Heart right ventricle (tissue), 16 donors: ENCODE measurements around the gene ANKRD36C. TPM values are rescaled to one million over a fixed set of nuclear protein-coding genes. Genes with fewer than 3 reads are reported as not detected.
"Not testable (repeated sequence)": the region's sequence is repeated elsewhere in the genome, so short reads cannot be mapped to it uniquely, and the experiment has no call there.

Experiments used
- ATAC-seq, 8 donors: fragments of 200-7000 bp; cut with Tn5 transposase; one replicate each; pipeline ENCODE4 v1.9.1; 2020; ENCODE audit warnings: mild to moderate bottlenecking in 8 of 8, moderate library complexity in 8 of 8, moderate number of reproducible peaks in 1 of 8
- DNase-seq, 2 donors: peaks; one replicate each; pipeline ENCODE4 v3.0.0-alpha.2; 2020
- H3K27ac ChIP-seq, 10 donors: fragments of 200-600 bp; sonication (generic) in 2 of 10; one replicate each; pipeline versions ENCODE4 v1.5.0 to v1.8.0; 2020 to 2022; ENCODE audit warnings: mild to moderate bottlenecking in 3 of 10
- H3K27me3 ChIP-seq, 7 donors: fragments of 200-600 bp; one replicate each; pipeline ENCODE4 v1.8.0; 2021 to 2022; ENCODE audit warnings: mild to moderate bottlenecking in 2 of 7
- H3K36me3 ChIP-seq, 9 donors: fragments of 200-600 bp; sonication (generic) in 1 of 9; one replicate each; pipeline versions ENCODE4 v1.5.0 to v1.8.0; 2020 to 2022; ENCODE audit warnings: mild to moderate bottlenecking in 2 of 9
- H3K4me1 ChIP-seq, 9 donors: fragments of 200-600 bp; sonication (generic) in 1 of 9; one replicate each; pipeline versions ENCODE4 v1.5.0 to v1.8.0; 2020 to 2022; ENCODE audit warnings: mild to moderate bottlenecking in 4 of 9
- H3K4me3 ChIP-seq, 10 donors: fragments of 200-600 bp; sonication (generic) in 2 of 10; one replicate each; pipeline versions ENCODE4 v1.5.0 to v1.8.0; 2020 to 2022; ENCODE audit warnings: mild to moderate bottlenecking in 7 of 10, moderate library complexity in 2 of 10
- H3K9me3 ChIP-seq, 11 donors: fragments of 200-600 bp in 10 of 11; sonication (generic) in 2 of 11; one replicate each; pipeline versions ENCODE4 v1.5.0 to v1.8.0; 2013 to 2022; ENCODE audit warnings: mild to moderate bottlenecking in 2 of 11, control low read depth in 1 of 11, moderate library complexity in 1 of 11
- CTCF ChIP-seq, 9 donors: fragments of 200-600 bp; sonication (generic) in 2 of 9; IDR thresholded peaks; one replicate each; pipeline versions ENCODE4 v1.5.0 to v1.8.0; 2021 to 2022; ENCODE audit warnings: antibody characterized with exemption in 9 of 9, mild to moderate bottlenecking in 5 of 9, moderate library complexity in 1 of 9
- WGBS, 2 donors: extraction: QIAGEN DNeasy Blood & Tissue Kit; methylation state at CpG; one replicate each; pipeline ENCODE4 v1.1.7; 2013; ENCODE audit warnings: inconsistent platforms in 1 of 2; 5-methylcytosine and 5-hydroxymethylcytosine counted together
- intact Hi-C, 10 donors: fragments of 100-400 bp; cut with DNase I; formaldehyde crosslinking; loops; one replicate each; pipeline versions ENCODE4 v1.11.1 to v1.14.2; 2022
- polyA plus RNA-seq, 2 donors: library from polyadenylated mRNA; stranded (reverse); fragments of 200-250 nt; gene quantifications; one replicate each; pipeline ENCODE4 v1.2.3, GENCODE V29; 2013
- total RNA-seq, 10 donors: library from RNA; stranded (reverse); fragmentation: NEBNext Ultra II Directional in 3 of 10; extraction: Animal tissue kit (Norgen Biotek cat#: 25700) in 3 of 10; gene quantifications; one replicate each; pipeline versions ENCODE4 v1.2.1 to v1.2.4, GENCODE V29; 2021 to 2023
- donor health status: Arrhythmogenic right ventricular cardiomyopathy.
- donor health status: ischemic (EF 13 %, LVEDD 7.1; RV severe dilation, severe dysfunction).
- donor health status: healthy with polysubstance abuse.
- donor health status: DM: no; HTN: yes; CAD: no.
- donor health status: DM: no; HTN: no; CAD: no.
- donor health status: ischemic (EF 25% LVEDD 6.9; RV normal size, moderate dysfunction).
- donor health status: ischemic (EF 25% LVEDD 5.7; RV mildly dilated, moderate dysfunction).
- donor health status: healthy.
- donor health status: DM: yes; HTN: yes; CAD: no.
- donor health status: Ischemic cardiomyopathy.
- donor health status: ischemic (EF 35%, LVEDD 5.7; RV mildly dilated, moderate dysfunction).
- donor health status: nonischemic (EF 11% LVEDD 7.7; RV severe dilation, severe dysfunction).
- donor health status: DM: yes; HTN: yes; CAD: no.
- donor health status: PGD.
- donor health status: ischemic (EF 29% LVEDD 5.4; RV normal size, mild dysfunction).
- donor health status: nonischemic (EF 23%, LVEDD 6.1; RV moderate dilation, normal function).

The ANKRD36C gene
- total and polyA plus RNA-seq, 12 donors = 0.38 to 8.1 (median 6.8) TPM

GRCh38 chr2:96012086-96012791 lies 20.6 kb upstream of the ANKRD36C start:
- H3K9me3 ChIP-seq, H3K4me3 ChIP-seq, ATAC-seq, DNase-seq, H3K36me3 ChIP-seq, H3K27me3 ChIP-seq, intact Hi-C loops: not testable (repeated sequence)
- 71 to 75% methylated on average over 8 of the region's 8 CpGs for WGBS, 2 donors
- H3K27ac ChIP-seq = peak overlapping the region in 6 of 10 donors; percentile 23 to 62 (median 50)
- H3K4me1 ChIP-seq = peaks cover 4 to 27% (median 8%) of the 10 kb centered on the region in 9 donors

GRCh38 chr2:96011129-96011455 lies 19.5 kb upstream of the ANKRD36C start:
- Histone ChIP-seq H3K4me1 (peaks cover 4 to 27% (median 8%) of the 10 kb centered on the region in 9 donors), H3K27ac (peak overlapping the region in 2 of 10 donors; percentile 42 to 46), H3K4me3 (peak overlapping the region in 3 of 10 donors; percentile 11 to 31 (median 24))
- peak in 6 of 9 donors; percentile 10 to 44 (median 32) for TF ChIP-seq CTCF (IDR thresholded peaks at IDR 0.05)
- WGBS, 2 donors = 46 to 60% methylated on average over 4 of the region's 4 CpGs
- H3K27me3 ChIP-seq, H3K9me3 ChIP-seq, H3K36me3 ChIP-seq, DNase-seq, intact Hi-C loops: not testable (repeated sequence)
- ATAC-seq = peak; percentile 24 to 58 (median 43)

GRCh38 chr2:96010320-96011128 lies 18.9 kb upstream of the ANKRD36C start:
- peaks cover 4 to 27% (median 8%) of the 10 kb centered on the region in 9 donors for H3K4me1 ChIP-seq
- H3K4me3 ChIP-seq = peak overlapping the region; percentile 32 to 76 (median 64)
- intact Hi-C loops, H3K27me3 ChIP-seq, H3K9me3 ChIP-seq, H3K36me3 ChIP-seq: not testable (repeated sequence)
- ATAC-seq (peak; percentile 98 to 100 (median 99)), DNase-seq (peak; percentile 96 to 98)
- WGBS, 2 donors = 0 to 1% methylated on average over 22 to 34 of the region's 65 CpGs
- peak overlapping the region; percentile 69 to 89 (median 85) for H3K27ac ChIP-seq

GRCh38 chr2:96009833-96010232 lies 18.2 kb upstream of the ANKRD36C start:
- peak overlapping the region; percentile 32 to 76 (median 64) for H3K4me3 ChIP-seq
- H3K27me3 ChIP-seq = peaks cover 0 to 12% (median 0%) of the 10 kb centered on the region in 7 donors
- peaks cover 4 to 27% (median 8%) of the 10 kb centered on the region in 9 donors for H3K4me1 ChIP-seq
- H3K36me3 ChIP-seq, intact Hi-C loops, DNase-seq, H3K9me3 ChIP-seq: not testable (repeated sequence)
- peak; percentile 9 to 59 (median 27) for ATAC-seq
- H3K27ac ChIP-seq = peak overlapping the region; percentile 69 to 89 (median 85)
- WGBS, 2 donors = 17 to 18% methylated on average over 9 to 10 of the region's 10 CpGs

GRCh38 chr2:96008051-96008450 lies 16.4 kb upstream of the ANKRD36C start:
- 84 to 85% methylated on average over 6 of the region's 6 CpGs for WGBS, 2 donors
- H3K9me3 ChIP-seq, H3K4me3 ChIP-seq, ATAC-seq, H3K36me3 ChIP-seq, intact Hi-C loops, H3K27ac ChIP-seq, DNase-seq: not testable (repeated sequence)
- peaks cover 4 to 27% (median 8%) of the 10 kb centered on the region in 9 donors for H3K4me1 ChIP-seq
- peaks cover 0 to 21% (median 0%) of the 10 kb centered on the region in 7 donors for H3K27me3 ChIP-seq

GRCh38 chr2:96006248-96006647 lies 14.6 kb upstream of the ANKRD36C start:
- WGBS, 2 donors = 79 to 91% methylated on average over 5 of the region's 5 CpGs
- H3K27ac ChIP-seq, DNase-seq, H3K9me3 ChIP-seq, ATAC-seq, H3K4me3 ChIP-seq, H3K36me3 ChIP-seq, intact Hi-C loops: not testable (repeated sequence)
- peaks cover 0 to 24% (median 0%) of the 10 kb centered on the region in 7 donors for H3K27me3 ChIP-seq
- peaks cover 4 to 16% (median 8%) of the 10 kb centered on the region in 9 donors for H3K4me1 ChIP-seq
